HG02852 (cell line): Measurements from ENCODE around the gene CAMSAP2.

Experiments
- ATAC-seq: cut with Tn5 transposase; IDR thresholded peaks from one replicate; pipeline ENCODE4 v1.9.1; 2021; ENCODE audit warnings: mild to moderate bottlenecking, moderate library complexity; ENCODE audit not compliant: unreplicated experiment

CAMSAP2 gene

DNA sequence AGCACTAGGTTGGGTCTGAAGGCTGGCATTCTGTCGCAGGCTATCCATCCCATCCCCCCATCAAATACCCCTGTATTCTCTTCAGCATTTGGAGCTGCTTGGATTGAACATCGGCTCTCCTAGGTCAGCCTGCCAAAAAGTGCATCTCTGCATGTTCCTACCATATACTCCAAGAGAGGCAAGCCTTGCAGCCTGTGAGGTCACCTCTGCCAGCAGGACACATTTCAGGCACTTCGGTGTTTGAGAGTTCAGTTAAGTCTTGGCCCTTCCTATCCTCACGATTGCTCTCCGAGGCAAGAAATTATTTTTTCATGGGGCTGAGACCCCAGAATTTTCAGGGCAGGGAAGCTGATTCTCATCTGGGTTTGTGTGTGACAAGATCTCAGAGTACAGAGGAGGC is 136.7 kb downstream of the CAMSAP2 start:
- no peak for ATAC-seq

GRCh38 chr1:200877010-200877409 is 138.3 kb downstream of the CAMSAP2 start:
- ATAC-seq = no peak

- peak; percentile 41 for ATAC-seq
These were observed 139.3 kb downstream of the CAMSAP2 start for GRCh38 chr1:200877839-200878551.

DNA sequence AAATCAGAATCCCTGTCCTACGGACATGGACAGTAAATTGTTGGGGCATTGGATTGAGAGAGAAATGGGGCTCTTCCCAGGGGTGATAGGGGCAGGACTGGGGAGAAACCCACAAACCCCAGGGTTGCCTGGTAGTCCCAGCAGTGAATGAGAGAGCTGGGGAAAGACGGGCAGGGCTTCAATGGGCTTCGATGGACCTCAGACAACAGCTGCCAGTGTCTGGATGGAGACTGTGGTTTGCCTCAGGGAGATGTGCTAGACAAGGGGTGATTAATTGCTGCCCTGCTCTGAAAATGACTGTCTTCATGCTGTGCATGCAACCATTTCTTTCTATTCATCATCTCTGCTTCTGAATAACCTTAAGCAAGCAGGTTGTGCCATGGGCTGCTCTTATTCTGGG is 141.5 kb downstream of the CAMSAP2 start:
- ATAC-seq = peak; percentile 84

- ATAC-seq = no peak
These were observed 144.4 kb downstream of the CAMSAP2 start for GRCh38 chr1:200883118-200883517.

DNA sequence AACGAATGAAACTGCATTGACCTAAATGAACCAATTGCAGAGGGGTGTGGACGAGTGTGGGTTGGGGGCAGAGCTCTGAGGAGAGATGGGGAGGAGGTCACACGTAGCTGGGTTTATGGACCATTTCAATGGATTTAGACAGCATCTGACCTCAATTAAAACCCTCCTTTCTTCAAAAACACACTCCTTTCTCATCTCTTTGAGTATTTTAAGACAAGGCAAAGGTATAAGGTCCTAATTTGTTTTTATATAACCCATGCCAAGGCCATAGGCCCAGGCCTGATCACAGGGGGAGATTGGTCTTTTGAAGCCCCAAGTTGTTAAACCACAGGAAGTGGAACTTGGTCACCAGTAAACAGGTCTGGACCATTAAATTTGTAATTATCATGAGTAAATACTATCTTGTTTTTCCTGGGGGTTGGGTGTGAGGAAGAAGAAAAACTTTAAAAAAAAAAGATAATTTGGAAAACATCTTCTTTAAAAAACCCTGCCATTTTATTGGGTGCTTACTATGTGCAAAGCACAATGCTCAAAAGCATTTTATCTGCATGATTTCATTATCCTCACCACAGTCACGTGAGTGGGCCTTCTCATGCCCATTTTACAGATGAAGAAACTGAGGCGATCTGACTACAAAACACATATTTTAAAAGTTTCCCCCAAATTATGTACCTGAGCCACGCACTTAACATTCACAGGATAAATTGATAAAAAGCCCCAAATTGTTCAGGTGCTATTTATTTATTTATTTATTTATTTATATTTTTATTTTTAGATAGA is 147.1 kb downstream of the CAMSAP2 start:
- no peak for ATAC-seq

- no peak for ATAC-seq
These were observed 147.9 kb downstream of the CAMSAP2 start for GRCh38 chr1:200886594-200886993.

DNA sequence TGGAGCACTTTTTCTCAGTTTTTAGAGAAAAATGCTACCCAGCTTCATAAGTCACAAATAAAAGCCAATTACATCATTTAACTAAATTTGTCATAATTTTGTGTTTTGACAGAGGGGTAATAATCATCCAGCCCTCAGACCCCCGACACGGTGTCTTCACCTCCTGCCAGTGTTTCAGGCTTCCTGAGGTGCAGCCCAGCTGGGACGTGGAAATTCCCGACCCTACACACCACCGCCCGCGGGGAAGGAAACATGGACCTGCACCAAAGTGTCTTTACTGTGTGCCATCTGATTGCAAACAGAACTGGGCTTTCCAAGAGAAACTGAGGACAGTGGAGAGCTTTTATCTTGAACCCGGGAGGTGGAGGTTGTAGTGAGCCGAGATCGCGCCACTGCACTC is 148.3 kb downstream of the CAMSAP2 start:
- ATAC-seq = no peak

- no peak for ATAC-seq
These were observed 149.2 kb downstream of the CAMSAP2 start for GRCh38 chr1:200887772-200888348.

DNA sequence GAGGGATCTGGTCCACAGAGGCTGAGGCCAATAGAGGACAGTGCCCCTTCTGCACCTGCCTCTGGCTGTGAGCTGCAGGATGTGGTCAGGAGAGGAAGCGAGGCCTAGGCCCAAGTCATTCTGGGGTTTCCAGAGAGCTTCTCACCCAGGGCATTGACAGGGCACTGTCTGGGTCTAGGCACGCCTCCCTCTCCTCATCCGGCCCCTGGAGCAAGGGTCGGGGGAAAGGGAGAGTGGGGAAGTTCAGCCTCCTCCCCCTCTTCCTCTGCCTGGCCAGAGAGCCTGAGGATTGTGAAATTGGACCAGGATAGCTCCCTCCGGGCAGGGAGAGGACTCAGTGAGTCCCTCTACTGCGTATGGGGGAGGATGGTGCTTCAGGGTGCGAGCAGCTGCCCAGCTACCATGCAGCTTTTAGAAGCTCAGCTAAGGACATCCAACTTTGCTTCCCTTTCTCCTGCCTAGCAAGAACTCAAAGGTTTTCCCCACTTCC is 149.7 kb downstream of the CAMSAP2 start:
- peak; percentile 91 for ATAC-seq

DNA sequence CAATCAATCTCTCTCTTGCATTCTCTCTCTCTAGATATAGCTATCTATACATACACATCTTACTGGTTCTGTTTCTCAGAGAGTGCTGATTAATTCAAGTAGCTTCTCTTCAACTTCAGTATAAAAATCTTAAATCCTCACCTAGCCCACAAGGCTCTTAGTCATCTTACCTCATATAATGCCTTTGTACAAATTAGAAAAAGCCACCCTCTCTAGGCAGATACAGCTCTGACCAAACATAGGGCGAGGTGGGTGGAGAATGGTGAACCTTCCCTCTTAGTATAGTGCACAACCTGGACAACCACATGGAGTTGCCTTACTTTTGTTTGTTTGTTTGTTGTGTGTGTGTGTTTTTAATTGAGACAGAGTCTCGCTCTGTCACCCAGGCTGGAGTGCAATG is 150.9 kb downstream of the CAMSAP2 start:
- no peak for ATAC-seq

DNA sequence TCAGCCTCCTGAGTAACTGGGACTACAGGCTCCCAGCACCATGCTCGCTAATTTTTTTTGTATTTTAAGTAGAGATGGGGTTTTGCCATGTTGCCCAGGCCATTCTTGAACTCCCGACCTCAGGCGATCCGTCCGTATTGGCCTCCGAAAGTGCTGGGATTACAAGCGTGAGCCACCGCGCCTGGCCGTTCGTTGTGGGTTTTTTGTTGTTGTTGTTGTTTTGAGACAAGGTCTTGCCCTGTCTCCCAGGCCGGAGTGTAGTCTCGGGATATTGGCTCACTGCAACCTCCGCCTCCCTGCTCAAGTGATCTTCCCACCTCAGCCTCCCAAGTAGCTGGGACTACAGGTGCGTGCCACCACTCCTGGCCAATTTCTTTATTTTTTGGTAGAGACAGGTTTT is 151.3 kb downstream of the CAMSAP2 start:
- no peak for ATAC-seq

GRCh38 chr1:200890818-200891773 is 152.4 kb downstream of the CAMSAP2 start:
- ATAC-seq = no peak

- ATAC-seq = no peak
These were observed 153.1 kb downstream of the CAMSAP2 start for GRCh38 chr1:200891774-200892157.

GRCh38 chr1:200892546-200892945 is 153.9 kb downstream of the CAMSAP2 start:
- ATAC-seq = no peak

- ATAC-seq = no peak
These were observed 154.3 kb downstream of the CAMSAP2 start for GRCh38 chr1:200892958-200893357.

DNA sequence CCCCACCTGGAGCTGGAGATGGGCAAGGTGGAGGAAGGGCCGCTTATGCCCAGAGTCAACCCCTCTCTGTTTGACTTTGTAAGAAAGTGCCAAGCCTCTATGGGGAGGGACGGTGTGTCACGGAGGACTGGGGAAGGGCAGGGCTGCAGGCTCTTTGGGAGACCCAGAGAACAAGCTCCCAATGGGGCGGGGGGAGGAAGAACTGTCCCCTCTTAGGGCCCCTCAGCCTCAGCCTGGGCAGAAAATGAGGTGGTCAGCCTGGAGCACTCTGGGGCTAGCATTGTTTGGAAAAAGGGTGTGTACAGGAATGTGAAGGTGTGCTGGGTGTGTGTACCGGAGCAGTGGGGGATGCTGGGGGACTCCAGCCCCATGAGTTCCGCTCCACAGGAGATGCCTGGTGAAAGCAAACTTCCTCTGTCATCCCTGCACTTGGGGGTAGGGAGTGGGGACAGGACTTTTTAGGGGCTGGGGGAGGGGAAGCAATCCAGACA is 154.8 kb downstream of the CAMSAP2 start:
- ATAC-seq = no peak

- ATAC-seq = no peak
These were observed 156.2 kb downstream of the CAMSAP2 start, which contains the start of gene INAVA for GRCh38 chr1:200894712-200895442. TSS of gene INAVA (plus strand) at chr1:200894900. CDS start at chr1:200898401, 3,501 bp downstream.

- ATAC-seq = no peak
These were observed 156.7 kb downstream of the CAMSAP2 start for GRCh38 chr1:200895443-200895789.
